NCI-H524 (cell line): Measurements from ENCODE around the gene MRPL55.
"Not testable (repeated sequence)": the region's sequence is repeated elsewhere in the genome, so short reads cannot be mapped to it uniquely, and the experiment has no call there.

Experiments
- DNase-seq, 2 experiments: peaks; one replicate each; lab custom pipeline; 2025; lab: John Stamatoyannopoulos, UW

Gene MRPL55

GRCh38 chr1:228120857-228121489 lies 11.9 kb upstream of the MRPL55 start:
- DNase-seq: no peak

- DNase-seq: no peak
Measured at GRCh38 chr1:228120351-228120750, 11.3 kb upstream of the MRPL55 start.

- DNase-seq: no peak
Measured at GRCh38 chr1:228118040-228118439, 8.9 kb upstream of the MRPL55 start.

GRCh38 chr1:228117335-228117734 lies 8.2 kb upstream of the MRPL55 start:
- no peak for DNase-seq

GRCh38 chr1:228114827-228115226 lies 5.7 kb upstream of the MRPL55 start:
- no peak for DNase-seq

GRCh38 chr1:228112617-228113016 lies 3.5 kb upstream of the MRPL55 start:
- no peak for DNase-seq

- DNase-seq: no peak
Measured at GRCh38 chr1:228112167-228112566, 3.1 kb upstream of the MRPL55 start.

GRCh38 chr1:228111315-228111714 lies 2.2 kb upstream of the MRPL55 start:
- DNase-seq: not testable (repeated sequence)

- DNase-seq: no peak
Measured at GRCh38 chr1:228110556-228110955, 1.5 kb upstream of the MRPL55 start.

- DNase-seq: no peak
Measured at GRCh38 chr1:228109962-228110488, 926 bp upstream of the MRPL55 start.

- no peak for DNase-seq
Measured at GRCh38 chr1:228108742-228109072, 392 bp downstream of the MRPL55 start.

- DNase-seq: no peak
Measured at GRCh38 chr1:228108055-228108690, 926 bp downstream of the MRPL55 start.

- no peak for DNase-seq
Measured at GRCh38 chr1:228107636-228108035, 1.5 kb downstream of the MRPL55 start.

- no peak for DNase-seq
Measured at GRCh38 chr1:228106800-228107054, 2.4 kb downstream of the MRPL55 start.

GRCh38 chr1:228105996-228106799 lies 2.9 kb downstream of the MRPL55 start:
- no peak for DNase-seq

GRCh38 chr1:228105270-228105995 lies 3.7 kb downstream of the MRPL55 start:
- no peak for DNase-seq

GRCh38 chr1:228104526-228105269 lies 4.4 kb downstream of the MRPL55 start:
- no peak for DNase-seq

- DNase-seq: peak; percentile 77 to 92
Measured at GRCh38 chr1:228102791-228103620, 6.1 kb downstream of the MRPL55 start, which contains the start of gene C1orf35. Gene C1orf35, minus strand, starts transcription at chr1:228103325. Its CDS starts 98 bp downstream, at chr1:228103227.

- DNase-seq: peak; percentile 24
Measured at GRCh38 chr1:228101994-228102790, 6.9 kb downstream of the MRPL55 start.

GRCh38 chr1:228101614-228101993 lies 7.5 kb downstream of the MRPL55 start:
- DNase-seq: no peak
